PFSK-1 (cell line): ENCODE data around the gene PCBP3.

Experiments used
- POLR2AphosphoS5 ChIP-seq: IDR thresholded peaks from 2 replicates; pipeline ENCODE4 v1.6.1; 2012; ENCODE audit warnings: low read depth, mild to moderate bottlenecking, control low read depth, low read length, moderate library complexity
- TAF1 ChIP-seq: IDR thresholded peaks from 2 replicates; pipeline ENCODE4 v1.6.1; 2012; ENCODE audit warnings: low read length, control low read depth, borderline replicate concordance; ENCODE audit not compliant: insufficient read depth

GRCh38 chr21:45742247-45742646 is 98.7 kb downstream of the PCBP3 start:
- TF ChIP-seq POLR2AphosphoS5, result no peak
- TF ChIP-seq TAF1, result no peak
